ENCODE results near the gene CD200R1.
"Not testable (repeated sequence)": the region's sequence is repeated elsewhere in the genome, so short reads cannot be mapped to it uniquely, and the experiment has no call there.

The CD200R1 gene

DNA sequence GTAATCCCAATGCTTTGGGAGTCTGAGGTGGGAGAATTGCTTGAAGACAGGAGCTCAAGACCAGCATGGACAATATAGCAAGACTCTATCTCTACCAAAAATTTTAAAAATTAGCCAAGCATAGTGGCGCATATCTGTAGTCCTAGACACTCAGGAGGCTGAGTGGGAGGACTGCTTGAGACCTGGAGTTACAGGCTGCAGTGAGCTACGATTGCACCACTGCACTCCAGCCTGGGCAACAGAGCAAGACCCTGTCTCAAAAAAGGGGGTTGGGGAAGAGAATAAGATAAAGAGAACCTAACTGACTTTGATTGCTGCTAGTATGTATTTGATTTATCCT is 755 bp downstream of the CD200R1 start:
- DNase-seq (ENCODE audit: low read depth) = no peak

DNA sequence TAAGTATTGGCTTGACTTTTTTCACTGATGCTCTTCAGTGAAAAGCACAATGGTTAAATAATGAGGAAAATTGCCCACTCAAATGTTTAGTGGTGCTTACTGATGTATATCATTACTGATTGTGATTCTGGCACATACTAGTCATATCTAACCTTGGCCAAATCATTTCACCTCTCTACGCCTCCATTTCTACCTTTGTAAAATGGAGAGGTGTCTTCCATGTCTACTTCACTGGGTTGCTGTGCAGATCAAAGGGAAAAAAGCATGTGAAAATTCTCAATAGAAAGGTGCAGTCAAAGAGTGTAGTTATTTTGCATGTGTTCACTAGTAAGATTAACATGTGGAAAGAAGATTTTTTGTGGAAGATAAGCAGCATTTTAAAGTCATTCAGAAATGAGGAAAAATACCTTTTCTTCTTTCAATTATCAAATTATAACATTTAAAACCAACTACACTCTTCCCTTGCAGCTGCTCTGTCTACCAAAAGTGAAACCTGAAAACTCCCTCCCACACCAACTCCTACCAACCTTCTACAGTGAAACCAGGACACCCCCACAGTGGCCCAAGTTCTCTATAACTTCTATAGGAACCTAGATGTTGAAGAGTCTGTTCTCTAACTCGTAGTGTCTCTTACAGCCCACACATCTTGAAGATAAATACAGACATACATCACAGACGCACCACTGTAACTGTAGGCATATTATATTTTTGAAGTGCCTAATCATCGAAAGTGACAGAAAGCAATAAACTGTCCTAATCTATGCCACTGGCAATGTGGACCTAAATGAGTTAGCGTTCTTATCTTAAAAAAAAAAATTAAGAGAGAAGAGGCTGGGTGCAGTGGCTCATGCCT is 1.4 kb downstream of the CD200R1 start:
- no peak for DNase-seq (ENCODE audit: low read depth)

DNA sequence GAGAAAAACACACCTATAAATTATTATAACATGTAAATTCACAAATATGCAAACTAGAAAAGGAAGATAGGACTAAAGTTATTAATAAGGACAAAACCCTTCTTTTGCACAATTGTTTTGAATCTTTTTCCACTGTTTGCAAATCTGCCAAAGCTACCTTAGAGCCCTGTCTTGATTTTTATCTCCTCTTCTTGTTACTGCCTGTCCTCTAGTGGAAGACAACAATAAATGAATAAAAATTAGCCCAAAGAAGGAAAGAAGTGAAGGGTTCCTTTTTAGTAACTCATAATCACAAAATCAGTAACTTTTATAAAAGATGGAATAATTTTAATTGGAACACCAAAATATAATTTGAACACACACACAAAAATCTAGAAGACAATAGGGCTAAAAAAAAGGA is 2.7 kb downstream of the CD200R1 start:
- DNase-seq (ENCODE audit: low read depth) = no peak

GRCh38 chr3:112967828-112968227 is 7.1 kb downstream of the CD200R1 start:
- no peak for DNase-seq (ENCODE audit: low read depth)

- no peak for DNase-seq (ENCODE audit: low read depth)
These were observed 7.5 kb downstream of the CD200R1 start for GRCh38 chr3:112967425-112967824.

GRCh38 chr3:112966633-112967032 is 8.3 kb downstream of the CD200R1 start:
- DNase-seq (ENCODE audit: low read depth) = no peak

DNA sequence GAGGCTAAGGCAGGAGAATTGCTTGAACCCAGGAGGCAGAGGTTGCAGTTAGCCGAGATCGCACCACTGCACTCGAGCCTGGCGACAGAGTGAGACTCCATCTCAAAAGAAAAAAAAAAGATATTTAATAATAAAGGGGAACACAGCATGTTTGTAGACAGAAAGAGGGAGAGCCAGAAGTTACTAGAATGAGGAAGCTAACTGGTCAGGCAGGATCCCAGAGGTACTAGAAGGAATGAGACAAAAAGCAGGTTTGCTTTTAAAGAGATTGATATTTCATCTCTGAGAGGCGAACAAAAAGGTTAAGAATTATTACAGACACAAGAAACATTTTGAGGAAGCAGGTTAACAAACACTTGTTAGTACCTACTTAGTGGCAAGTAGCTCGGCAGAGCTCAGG is 9.2 kb downstream of the CD200R1 start:
- DNase-seq (ENCODE audit: low read depth) = no peak

- DNase-seq (ENCODE audit: low read depth) = no peak
These were observed 11.2 kb downstream of the CD200R1 start for GRCh38 chr3:112963683-112964082.

- no peak for DNase-seq (ENCODE audit: low read depth)
These were observed 15.9 kb downstream of the CD200R1 start for GRCh38 chr3:112958811-112959560.

GRCh38 chr3:112956351-112956750 is 18.6 kb downstream of the CD200R1 start:
- DNase-seq (ENCODE audit: low read depth) = no peak

- no peak for DNase-seq (ENCODE audit: low read depth)
These were observed 26.5 kb downstream of the CD200R1 start for GRCh38 chr3:112948346-112948838.

- DNase-seq (ENCODE audit: low read depth) = no peak
These were observed 43.0 kb downstream of the CD200R1 start for GRCh38 chr3:112931736-112932521.

DNA sequence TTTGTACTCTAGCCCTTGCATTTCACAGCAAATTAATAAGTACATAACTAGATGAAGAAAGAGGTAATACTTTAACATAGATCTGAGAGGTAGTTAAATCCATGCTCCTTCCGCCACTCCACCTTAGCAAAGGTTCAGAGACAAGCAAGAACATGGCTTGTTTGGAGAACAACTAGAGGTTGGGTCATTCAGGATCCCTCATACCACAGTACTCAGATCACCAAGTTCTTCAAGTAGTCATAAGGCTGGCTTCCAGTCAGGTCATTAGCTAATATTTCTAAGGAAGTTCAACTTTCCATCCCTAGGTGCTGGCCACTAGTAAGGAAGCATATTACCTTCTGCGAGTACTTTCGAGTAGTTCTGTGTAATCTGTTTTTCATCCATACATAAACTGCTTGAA is 44.1 kb downstream of the CD200R1 start:
- DNase-seq (ENCODE audit: low read depth) = peak; percentile 1

- DNase-seq (ENCODE audit: low read depth) = no peak
These were observed 48.9 kb downstream of the CD200R1 start for GRCh38 chr3:112925969-112926368.

GRCh38 chr3:112925560-112925959 is 49.3 kb downstream of the CD200R1 start:
- DNase-seq (ENCODE audit: low read depth) = no peak

DNA sequence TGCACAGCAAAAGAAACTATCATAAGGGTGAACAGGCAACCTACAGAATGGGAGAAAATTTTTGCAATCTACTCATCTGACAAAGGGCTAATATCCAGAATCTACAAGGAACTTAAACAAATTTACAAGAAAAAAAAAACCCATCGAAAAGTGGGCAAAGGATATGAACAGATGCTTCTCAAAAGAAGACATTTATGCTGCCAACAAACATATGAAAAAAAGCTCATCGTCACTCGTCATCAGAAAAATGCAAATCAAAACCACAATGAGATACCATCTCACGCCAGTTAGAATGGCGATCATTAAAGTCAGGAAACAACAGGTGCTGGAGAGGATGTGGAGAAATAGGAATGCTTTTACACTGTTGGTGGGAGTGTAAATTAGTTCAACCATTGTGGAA is 55.4 kb downstream of the CD200R1 start:
- DNase-seq (ENCODE audit: low read depth) = not testable (repeated sequence)

- no peak for DNase-seq (ENCODE audit: low read depth)
These were observed 66.7 kb downstream of the CD200R1 start for GRCh38 chr3:112908252-112908651.

GRCh38 chr3:112904786-112905185 is 70.1 kb downstream of the CD200R1 start:
- no peak for DNase-seq (ENCODE audit: low read depth)

DNA sequence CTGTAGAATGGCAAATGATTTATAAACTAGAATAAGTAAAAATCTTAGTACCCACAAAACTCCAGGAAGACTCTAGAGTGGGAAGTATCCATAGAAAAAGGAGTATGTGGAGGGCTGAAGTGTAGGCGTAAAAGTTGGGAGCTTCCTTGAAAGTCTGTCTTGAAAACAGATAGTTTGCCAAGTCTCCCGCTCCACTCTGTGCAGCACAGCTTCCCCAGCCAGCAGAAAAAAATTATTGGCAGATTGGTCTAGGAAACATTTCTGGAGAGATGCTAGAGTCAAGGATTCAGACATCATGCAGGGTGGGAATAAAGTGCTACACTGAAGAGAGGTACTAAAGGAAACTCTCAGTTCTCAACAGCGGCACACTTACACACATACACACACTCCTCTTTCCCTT is 74.8 kb downstream of the CD200R1 start:
- DNase-seq (ENCODE audit: low read depth) = peak; percentile 3

- no peak for DNase-seq (ENCODE audit: low read depth)
These were observed 77.1 kb downstream of the CD200R1 start for GRCh38 chr3:112897791-112898190.

GRCh38 chr3:112894258-112894657 is 80.6 kb downstream of the CD200R1 start:
- peak; percentile 28 for DNase-seq (ENCODE audit: low read depth)

DNA sequence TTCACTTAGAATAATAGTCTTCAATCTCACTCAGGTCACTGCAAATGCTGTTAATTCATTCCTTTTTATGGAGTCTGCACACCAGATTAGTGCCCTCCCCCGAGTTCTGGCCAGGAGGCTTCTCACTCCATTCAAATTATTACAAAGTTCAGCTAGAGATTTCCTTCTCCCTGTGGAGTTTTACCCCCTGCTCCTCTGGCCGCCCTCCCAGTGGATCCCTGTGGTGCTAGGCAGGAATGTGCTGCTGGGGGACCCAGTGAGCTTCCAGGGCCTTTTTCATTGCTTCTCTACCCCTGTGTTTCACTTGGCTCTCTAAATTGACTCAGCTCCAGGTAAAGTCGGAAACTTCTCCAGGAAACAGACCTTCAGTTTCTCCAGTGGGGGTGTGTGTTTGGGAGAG is 85.5 kb downstream of the CD200R1 start:
- DNase-seq (ENCODE audit: low read depth) = no peak
